ENCODE data around the gene DLGAP1.

The DLGAP1 gene

DNA sequence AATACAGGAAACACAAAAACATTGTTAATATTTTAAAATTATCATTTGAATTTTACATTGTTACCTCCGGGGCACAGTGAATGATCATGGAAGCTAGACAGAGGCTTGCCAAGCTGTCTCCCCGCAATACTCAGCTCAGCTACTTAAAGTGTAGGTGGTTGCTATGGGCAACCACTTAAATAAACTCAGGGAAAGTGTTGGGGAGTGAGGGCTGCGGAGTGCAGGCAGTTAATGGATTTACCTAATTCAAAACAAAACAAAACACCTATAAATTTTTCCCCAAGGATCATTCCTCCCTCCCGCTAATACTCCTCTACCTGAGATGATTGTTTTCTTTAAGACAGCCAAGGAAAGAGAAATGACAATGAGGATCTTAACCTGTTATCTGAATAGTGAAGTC, 655.6 kb downstream of the DLGAP1 start:
- no peak for DNase-seq

- no peak for DNase-seq
These were observed 657.1 kb downstream of the DLGAP1 start for GRCh38 chr18:3798032-3798431.

GRCh38 chr18:3796434-3796833, 658.7 kb downstream of the DLGAP1 start:
- DNase-seq: no peak

- DNase-seq: no peak
These were observed 660.4 kb downstream of the DLGAP1 start for GRCh38 chr18:3794537-3795348.

- DNase-seq: no peak
These were observed 661.6 kb downstream of the DLGAP1 start for GRCh38 chr18:3793545-3793944.

DNA sequence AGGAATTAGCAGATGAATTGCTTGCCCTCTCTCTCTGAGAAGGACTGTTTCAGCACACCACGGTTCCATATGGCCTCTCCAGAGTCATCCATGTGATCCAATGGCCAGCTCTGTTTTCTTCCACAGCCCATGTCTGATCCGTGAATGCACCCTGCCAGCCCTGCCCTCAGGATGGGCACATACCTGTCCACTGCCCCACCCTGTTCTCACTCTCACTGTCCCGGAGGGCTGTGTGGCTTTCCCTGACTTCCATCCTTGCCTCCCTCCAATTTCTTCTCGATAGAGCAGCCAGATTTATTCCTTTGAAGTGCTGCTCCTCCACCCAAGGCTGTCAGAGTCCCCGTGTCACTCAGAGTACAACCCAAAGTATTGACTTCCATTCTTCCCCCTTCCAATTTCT, 662.0 kb downstream of the DLGAP1 start:
- DNase-seq: no peak

GRCh38 chr18:3792711-3793110, 662.4 kb downstream of the DLGAP1 start:
- no peak for DNase-seq

DNA sequence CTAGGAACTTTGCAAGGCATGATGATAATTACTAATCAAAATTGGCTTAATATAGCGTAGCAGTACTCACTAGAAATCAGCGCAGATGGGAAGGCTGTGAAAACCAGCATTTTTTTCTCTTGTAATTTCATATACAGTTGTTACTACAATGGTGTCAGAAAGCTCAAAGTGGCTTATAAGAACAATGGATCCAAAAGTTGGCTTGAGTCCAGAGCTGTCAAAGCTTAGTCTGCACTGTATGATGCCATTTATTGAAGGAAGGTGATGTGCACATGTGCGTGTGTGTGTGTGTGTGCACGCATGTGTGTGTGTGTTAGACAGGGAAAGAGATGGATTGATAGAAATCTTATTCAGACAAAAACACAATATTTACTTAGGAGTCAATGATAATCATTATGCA, 663.9 kb downstream of the DLGAP1 start:
- peak; percentile 42 for DNase-seq

DNA sequence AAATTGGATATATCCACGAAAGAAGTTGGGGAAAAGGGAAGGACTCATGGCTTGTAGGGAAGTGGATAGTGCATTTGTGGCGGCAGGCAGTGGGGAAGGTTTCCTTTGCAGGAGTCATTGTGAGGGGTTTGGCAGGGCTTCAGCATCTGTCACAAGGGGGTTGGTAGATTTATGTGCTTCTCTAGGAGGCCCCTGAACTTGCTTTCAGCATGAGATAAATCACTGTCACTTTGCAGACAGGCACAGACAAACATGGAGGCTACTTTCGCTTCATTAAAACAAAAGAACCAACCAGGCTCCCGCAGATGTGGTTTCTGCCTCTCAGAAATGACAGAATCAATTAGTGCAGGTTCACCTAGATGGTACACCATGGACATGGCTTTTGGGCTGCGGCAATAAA, 664.4 kb downstream of the DLGAP1 start:
- DNase-seq: no peak

DNA sequence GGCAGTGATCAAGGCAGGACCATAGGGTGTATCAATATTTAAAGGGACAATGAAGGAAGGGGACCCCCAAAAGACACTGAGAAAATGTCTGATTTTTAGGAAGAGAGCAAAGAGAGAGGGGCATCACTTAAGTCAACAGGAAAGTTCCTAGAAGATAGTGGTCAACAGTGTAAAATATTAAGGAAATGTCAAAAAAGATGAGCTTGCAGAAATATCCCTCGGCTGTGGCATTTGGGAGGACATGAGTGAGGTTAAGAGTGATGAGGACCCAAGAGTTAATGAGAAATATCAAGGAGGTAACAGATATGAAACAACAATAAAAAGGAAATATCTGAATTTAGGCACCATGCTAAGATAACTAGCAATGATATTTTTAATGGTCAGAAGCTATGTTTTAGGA, 665.6 kb downstream of the DLGAP1 start:
- DNase-seq: no peak

- DNase-seq: no peak
These were observed 670.2 kb downstream of the DLGAP1 start for GRCh38 chr18:3784949-3785348.

DNA sequence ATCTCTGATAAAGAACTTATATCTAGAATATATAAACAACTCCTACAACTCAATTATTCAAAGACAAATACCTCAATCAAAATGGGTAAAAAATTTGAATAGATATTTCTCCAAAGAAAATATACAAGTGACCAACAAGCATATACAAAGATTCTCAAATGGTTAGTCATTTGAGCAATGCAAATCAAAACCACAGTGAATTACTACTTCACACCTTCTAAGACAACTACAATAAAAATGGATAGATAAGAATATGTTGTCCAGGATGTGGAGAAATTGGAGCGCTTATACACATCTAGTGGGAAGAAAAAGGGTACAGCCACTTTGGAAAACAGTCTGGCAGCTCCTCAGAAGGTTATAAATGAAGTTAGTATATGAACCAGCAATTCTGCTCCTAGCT, 672.2 kb downstream of the DLGAP1 start:
- no peak for DNase-seq

- no peak for DNase-seq
These were observed 677.4 kb downstream of the DLGAP1 start for GRCh38 chr18:3777719-3778118.

- no peak for DNase-seq
These were observed 678.0 kb downstream of the DLGAP1 start for GRCh38 chr18:3777122-3777521.

DNA sequence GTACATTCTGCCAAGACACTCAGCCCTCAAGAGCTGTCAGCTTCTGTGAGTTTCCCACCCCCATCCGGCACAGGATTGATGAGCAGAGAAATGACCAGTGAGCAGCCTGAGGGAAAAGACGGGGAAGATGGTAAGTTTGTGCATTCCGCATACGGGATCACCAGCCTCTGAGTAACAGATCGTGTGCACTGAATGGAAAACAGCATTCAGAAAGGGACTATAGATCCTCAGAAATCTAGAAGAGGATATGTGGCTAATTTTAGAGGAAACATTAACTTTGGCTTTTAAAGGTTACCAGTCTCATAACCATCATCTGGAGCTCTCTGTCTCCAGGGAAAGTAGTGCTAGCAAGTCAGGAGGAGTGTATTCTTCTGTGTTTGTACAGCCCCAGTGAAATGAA, 679.1 kb downstream of the DLGAP1 start:
- DNase-seq: no peak

DNA sequence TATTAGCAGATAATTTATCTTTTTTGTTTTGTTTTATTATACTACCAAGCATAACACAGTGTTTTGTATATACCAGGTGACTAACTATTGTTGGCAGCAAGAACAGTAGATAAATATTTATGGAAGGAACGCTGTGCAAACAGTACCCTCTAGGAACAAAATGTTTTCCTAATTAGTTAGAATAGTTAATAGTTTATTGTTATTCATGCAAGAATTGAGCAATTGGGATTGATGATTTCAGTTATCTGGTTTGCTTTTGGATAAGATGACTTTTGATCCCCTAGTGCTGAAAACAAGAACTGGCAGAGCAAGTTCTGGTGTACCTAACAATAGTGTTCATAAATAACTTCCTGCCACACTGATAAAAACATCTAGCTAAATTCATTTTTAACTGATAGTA, 681.8 kb downstream of the DLGAP1 start:
- DNase-seq: no peak

GRCh38 chr18:3771121-3771971, 683.8 kb downstream of the DLGAP1 start:
- peak; percentile 30 for DNase-seq

DNA sequence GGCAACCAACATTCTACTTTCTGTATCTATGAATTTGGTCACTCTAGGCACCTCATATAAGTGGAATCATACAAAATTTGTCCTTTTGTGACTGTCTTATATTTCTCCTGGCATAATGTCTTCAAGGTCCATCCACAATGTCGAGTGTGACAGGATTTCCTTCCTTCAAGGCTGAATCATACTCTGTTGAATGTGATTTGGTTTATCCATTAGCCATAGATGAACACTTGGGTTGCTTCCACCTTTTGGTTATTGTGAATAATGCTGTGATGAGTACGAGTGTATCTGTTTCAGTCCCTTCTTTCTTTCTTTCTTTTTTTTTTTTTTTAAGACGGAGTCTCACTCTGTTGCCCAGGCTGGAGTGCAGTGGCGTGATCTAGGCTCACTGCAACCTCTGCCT, 693.8 kb downstream of the DLGAP1 start:
- DNase-seq: no peak

GRCh38 chr18:3760741-3761140, 694.4 kb downstream of the DLGAP1 start:
- DNase-seq: no peak

- no peak for DNase-seq
These were observed 696.0 kb downstream of the DLGAP1 start for GRCh38 chr18:3759099-3759498.

DNA sequence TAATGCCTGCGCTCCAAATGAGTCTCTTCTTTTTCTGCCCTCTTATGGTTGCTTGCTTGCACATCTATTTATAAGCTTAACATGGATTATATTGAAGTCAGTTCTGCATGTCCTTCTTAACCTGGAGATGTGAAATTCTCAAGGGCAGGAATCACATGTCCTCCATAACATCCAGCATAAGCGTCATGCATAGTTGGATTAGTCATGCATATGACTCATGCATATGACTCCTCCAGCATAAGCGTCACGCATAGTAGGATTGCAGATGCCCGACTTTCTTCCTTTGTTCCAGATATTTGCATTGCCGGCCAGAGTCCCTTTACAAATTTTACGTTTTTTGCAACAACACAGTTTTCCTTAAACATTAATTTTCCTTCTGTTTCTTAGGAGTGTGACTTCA, 696.6 kb downstream of the DLGAP1 start:
- DNase-seq: no peak

DNA sequence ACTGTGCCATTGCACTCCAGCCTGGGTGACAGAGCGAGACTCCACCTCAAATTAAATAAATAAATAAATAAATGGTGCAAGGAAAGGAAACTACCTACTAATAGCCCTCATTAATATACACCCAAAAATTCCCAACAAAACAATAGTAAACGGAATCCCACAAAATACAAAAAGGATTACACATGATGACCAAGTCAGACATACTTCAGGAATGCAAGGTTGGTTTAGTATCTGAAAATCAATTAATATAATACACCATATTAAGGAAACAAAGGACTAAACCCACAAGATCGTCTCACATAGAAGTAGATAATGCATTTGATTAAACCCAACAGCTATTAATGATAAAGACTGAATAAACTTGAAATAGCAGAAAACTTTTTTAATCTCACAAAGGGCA, 697.7 kb downstream of the DLGAP1 start:
- no peak for DNase-seq

DNA sequence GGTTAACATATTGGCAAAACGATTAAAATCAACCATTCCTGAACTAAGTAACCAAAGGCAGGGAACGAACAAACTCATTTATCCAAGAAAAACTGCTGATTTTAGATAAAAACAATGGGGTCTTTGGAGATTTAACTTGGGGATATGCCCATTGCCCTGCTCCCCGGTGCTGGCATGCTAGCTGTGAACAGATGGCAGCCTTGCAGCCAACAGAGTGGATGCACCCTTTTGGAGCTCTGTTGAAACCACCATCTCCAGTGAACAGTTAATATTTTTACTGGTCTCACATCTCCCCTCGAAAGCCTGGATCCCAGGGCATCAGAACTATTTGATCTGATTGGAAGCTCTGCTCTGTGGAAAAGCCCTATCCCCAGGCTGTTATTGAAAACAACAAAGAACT, 702.0 kb downstream of the DLGAP1 start:
- no peak for DNase-seq

DNA sequence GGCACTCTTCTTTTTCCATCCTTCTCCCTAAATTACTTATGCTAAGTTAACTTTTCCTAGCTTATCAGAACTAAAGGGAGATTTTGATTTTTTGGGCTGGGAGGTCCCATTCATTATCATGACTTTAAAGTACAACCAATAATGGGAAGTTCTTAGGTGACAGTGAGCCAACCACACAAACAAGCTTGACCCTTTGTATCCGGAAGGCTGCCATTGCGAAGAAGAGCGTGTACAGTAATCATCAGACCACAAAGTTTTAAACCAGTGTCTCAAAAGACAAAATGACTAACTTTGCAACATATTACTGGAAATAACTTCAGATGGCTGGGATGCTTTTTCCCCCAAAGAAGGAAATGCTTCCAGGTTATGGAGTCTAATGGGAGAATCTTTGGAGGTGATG, 707.0 kb downstream of the DLGAP1 start:
- no peak for DNase-seq

Data from NCI-H510A (cell line).